GM12874 (cell line): ENCODE data around the gene CREB3L2.

Experiments used
- CTCF ChIP-seq: IDR thresholded peaks from 2 replicates; pipeline ENCODE4 v1.5.1; 2011; ENCODE audit warnings: low read depth, mild to moderate bottlenecking, control low read depth, low read length, moderate library complexity; ENCODE audit not compliant: insufficient read depth

Gene CREB3L2

GRCh38 chr7:137932881-137933269, 69.0 kb downstream of the CREB3L2 start:
- TF ChIP-seq CTCF = no peak

GRCh38 chr7:137931823-137932222, 70.1 kb downstream of the CREB3L2 start:
- TF ChIP-seq CTCF = no peak

- TF ChIP-seq CTCF = no peak
These were observed 71.3 kb downstream of the CREB3L2 start for GRCh38 chr7:137930581-137930980.

GRCh38 chr7:137928626-137929025, 73.3 kb downstream of the CREB3L2 start:
- TF ChIP-seq CTCF = no peak

- no peak for TF ChIP-seq CTCF
These were observed 74.5 kb downstream of the CREB3L2 start for GRCh38 chr7:137927386-137927785.

GRCh38 chr7:137925754-137926153, 76.1 kb downstream of the CREB3L2 start:
- no peak for TF ChIP-seq CTCF

- no peak for TF ChIP-seq CTCF
These were observed 76.8 kb downstream of the CREB3L2 start for GRCh38 chr7:137925091-137925490.

- no peak for TF ChIP-seq CTCF
These were observed 78.5 kb downstream of the CREB3L2 start for GRCh38 chr7:137923380-137923779.
